Sigmoid colon (tissue), 7 donors: ENCODE measurements around the gene SYNPO2. TPM values are rescaled to one million over a fixed set of nuclear protein-coding genes. Genes with fewer than 3 reads are reported as not detected.
A peak's percentile ranks its signal among the peaks of the same experiment; 100 is the strongest.

ENCODE experiments used
- DNase-seq: peaks from one replicate; pipeline ENCODE4 v3.0.0-alpha.2; 2019
- H3K27ac ChIP-seq, 4 donors: fragments of 200-600 bp; sonication (generic); one replicate each; pipeline ENCODE4 v1.5.1; 2016 to 2019; ENCODE audit warnings: mild to moderate bottlenecking in 1 of 4
- H3K27me3 ChIP-seq, 3 donors: fragments of 200-600 bp; sonication (generic); one replicate each; pipeline ENCODE4 v1.5.1; 2019; ENCODE audit warnings: mild to moderate bottlenecking in 1 of 3
- H3K36me3 ChIP-seq, 4 donors: fragments of 200-600 bp; sonication (generic); one replicate each; pipeline ENCODE4 v1.5.1; 2016 to 2019
- H3K4me1 ChIP-seq, 4 donors: fragments of 200-600 bp; sonication (generic); one replicate each; pipeline ENCODE4 v1.5.1; 2017 to 2019
- H3K4me3 ChIP-seq, 4 donors: fragments of 200-600 bp; sonication (generic); one replicate each; pipeline ENCODE4 v1.5.1; 2017 to 2019; ENCODE audit warnings: mild to moderate bottlenecking in 2 of 4, moderate library complexity in 1 of 4
- H3K9me3 ChIP-seq, 4 donors: fragments of 200-600 bp in 3 of 4; sonication (generic) in 3 of 4; one replicate each; pipeline versions ENCODE4 v1.5.1 to v1.6.1; 2013 to 2019
- CTCF ChIP-seq, 4 experiments: fragments of 450-650 bp in 3 of 4; fragments of 200-600 bp in 1 of 4; IDR thresholded peaks; one replicate each; pipeline ENCODE4 v1.5.1; 2016 to 2019; ENCODE audit warnings: antibody characterized with exemption in 4 of 4, mild to moderate bottlenecking in 3 of 4, moderate library complexity in 2 of 4
- EP300 ChIP-seq, 4 donors: sonication (generic); formaldehyde crosslinking; IDR thresholded peaks; one replicate each; pipeline ENCODE4 v1.6.1; 2017; ENCODE audit warnings: antibody characterized with exemption in 4 of 4
- POLR2A ChIP-seq, 2 donors: fragments of 450-650 bp; IDR thresholded peaks; one replicate each; pipeline ENCODE4 v1.6.1; 2016; ENCODE audit warnings: antibody characterized with exemption in 2 of 2, mild to moderate bottlenecking in 2 of 2, moderate library complexity in 2 of 2
- POLR2AphosphoS5 ChIP-seq, 4 donors: sonication (generic); formaldehyde crosslinking; IDR thresholded peaks; one replicate each; pipeline ENCODE4 v1.6.1; 2017; ENCODE audit warnings: antibody characterized with exemption in 4 of 4
- WGBS, 2 donors: extraction: QIAGEN DNeasy Blood & Tissue Kit; methylation state at CpG; one replicate each; pipeline ENCODE4 v1.1.7; 2013; 5-methylcytosine and 5-hydroxymethylcytosine counted together
- intact Hi-C: fragments of 100-400 bp; cut with DNase I; formaldehyde crosslinking; loops from one replicate; pipeline ENCODE4 v1.15.1; 2023
- polyA plus RNA-seq, 3 donors: library from polyadenylated mRNA; stranded (reverse); fragments of 200-250 nt; gene quantifications; one replicate each; pipeline ENCODE4 v1.2.3, GENCODE V29; 2013
- total RNA-seq, 4 donors: library from RNA; depleted of rRNA; stranded (reverse); fragments of >200 nt; gene quantifications; one replicate each; pipeline ENCODE4 v1.1.0, GENCODE V29; 2016
- donor health status: healthy with polysubstance abuse.
- donor health status: Bipolar disorder and iron deficiency.
- donor health status: healthy.

The SYNPO2 gene
- total and polyA plus RNA-seq, 7 donors, result 2.1 to 1,591 (median 611) TPM

DNA sequence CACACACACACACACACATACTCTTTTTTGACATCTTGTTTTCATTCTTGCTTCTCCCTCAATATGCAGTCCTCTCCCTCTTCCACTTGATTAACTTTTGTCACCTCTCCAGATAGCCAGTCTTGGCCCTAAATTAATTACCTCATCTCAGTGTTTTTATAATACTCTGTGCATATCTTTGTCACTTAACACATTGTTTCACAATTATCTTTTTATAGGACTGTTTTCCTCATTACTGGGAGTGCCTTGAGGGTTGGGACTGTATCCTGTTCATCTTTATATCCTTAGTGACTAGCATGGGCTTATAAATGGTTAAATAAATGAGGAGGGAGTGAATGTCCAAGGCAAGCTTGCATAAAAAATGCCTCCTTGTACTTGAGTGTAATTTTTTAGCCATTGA lies 33.1 kb downstream of the SYNPO2 start:
- H3K27ac ChIP-seq, result peak overlapping the region; percentile 76 to 90 (median 86)
- no peak for DNase-seq
- intact Hi-C loops, result no loop called here
- TF ChIP-seq POLR2AphosphoS5 (IDR thresholded peaks at IDR 0.05), result no peak
- TF ChIP-seq EP300 (IDR thresholded peaks at IDR 0.05), result no peak
- TF ChIP-seq CTCF (IDR thresholded peaks at IDR 0.05), result no peak
- TF ChIP-seq POLR2A (IDR thresholded peaks at IDR 0.05), result no peak
- H3K4me3 ChIP-seq, result peak overlapping the region in 1 of 4 donors; percentile 0
- H3K27me3 ChIP-seq, result no peaks in the 10 kb centered on the region
- no peaks in the 10 kb centered on the region for H3K9me3 ChIP-seq
- peaks cover 0 to 100% (median 87%) of the 10 kb centered on the region in 4 donors for H3K4me1 ChIP-seq
- no peaks in the 10 kb centered on the region for H3K36me3 ChIP-seq

GRCh38 chr4:118923891-118924290 lies 35.2 kb downstream of the SYNPO2 start:
- WGBS, 2 donors, result 60 to 62% methylated on average over 3 of the region's 3 CpGs
- H3K27ac ChIP-seq, result peak overlapping the region; percentile 64 to 90 (median 82)
- no peaks in the 10 kb centered on the region for H3K27me3 ChIP-seq
- H3K4me1 ChIP-seq, result peaks cover 0 to 99% (median 92%) of the 10 kb centered on the region in 4 donors
- TF ChIP-seq POLR2A (IDR thresholded peaks at IDR 0.05) (no peak), POLR2AphosphoS5 (IDR thresholded peaks at IDR 0.05) (no peak), EP300 (IDR thresholded peaks at IDR 0.05) (no peak), CTCF (IDR thresholded peaks at IDR 0.05) (no peak)
- H3K9me3 ChIP-seq, result no peaks in the 10 kb centered on the region
- H3K36me3 ChIP-seq, result no peaks in the 10 kb centered on the region
- DNase-seq, result no peak
- intact Hi-C loops, result no loop called here
- H3K4me3 ChIP-seq, result no peak overlapping the region

DNA sequence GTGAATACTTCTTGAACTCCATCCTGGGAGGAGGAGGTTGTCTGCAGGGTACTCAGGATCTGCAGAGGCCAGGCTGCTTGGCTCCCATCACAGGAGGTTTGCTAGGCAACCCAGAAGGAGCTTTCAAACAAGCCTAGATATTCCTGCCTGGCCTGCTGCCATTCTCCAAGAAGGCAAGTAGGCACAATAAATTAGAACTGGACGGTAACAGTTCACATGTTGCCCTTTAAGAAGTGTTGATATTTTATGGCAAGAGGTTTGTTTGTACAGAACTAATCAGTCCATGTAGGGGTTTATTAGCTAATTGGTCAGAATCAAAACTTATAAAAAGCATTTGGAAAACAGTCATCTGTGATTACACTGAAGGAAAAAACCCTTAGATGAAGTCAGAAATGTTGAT lies 39.3 kb downstream of the SYNPO2 start:
- peak; percentile 93 for DNase-seq

GRCh38 chr4:118930255-118930654 lies 41.6 kb downstream of the SYNPO2 start:
- DNase-seq, result no peak
- WGBS, 2 donors, result 0% methylated on average over 1 of the region's 1 CpG
- TF ChIP-seq CTCF (IDR thresholded peaks at IDR 0.05) (no peak), POLR2A (IDR thresholded peaks at IDR 0.05) (no peak)
- intact Hi-C loops, result no loop called here
- Histone ChIP-seq H3K9me3 (no peaks in the 10 kb centered on the region), H3K27me3 (no peaks in the 10 kb centered on the region), H3K4me1 (peaks cover 0 to 99% (median 79%) of the 10 kb centered on the region in 4 donors), H3K4me3 (no peak overlapping the region), H3K27ac (peak overlapping the region; percentile 26 to 90 (median 79)), H3K36me3 (no peaks in the 10 kb centered on the region)

More for the DNA sequence above, 39.3 kb downstream of the SYNPO2 start:
- no peaks in the 10 kb centered on the region for H3K27me3 ChIP-seq
- H3K27ac ChIP-seq, result peak overlapping the region; percentile 64 to 90 (median 82)
- intact Hi-C loops, result no loop called here
- TF ChIP-seq POLR2AphosphoS5 (IDR thresholded peaks at IDR 0.05) (peak in 3 of 4 donors; percentile 55 to 70 (median 69)), CTCF (IDR thresholded peaks at IDR 0.05) (no peak), POLR2A (IDR thresholded peaks at IDR 0.05) (no peak), EP300 (IDR thresholded peaks at IDR 0.05) (peak in 1 of 4 donors; percentile 3)
- no peaks in the 10 kb centered on the region for H3K36me3 ChIP-seq
- peaks cover 0 to 99% (median 84%) of the 10 kb centered on the region in 4 donors for H3K4me1 ChIP-seq
- 9 to 46% methylated on average over 1 of the region's 1 CpG for WGBS, 2 donors
- no peaks in the 10 kb centered on the region for H3K9me3 ChIP-seq
- no peak overlapping the region for H3K4me3 ChIP-seq

GRCh38 chr4:118931786-118932185 lies 43.1 kb downstream of the SYNPO2 start:
- no peaks in the 10 kb centered on the region for H3K36me3 ChIP-seq
- no peaks in the 10 kb centered on the region for H3K9me3 ChIP-seq
- intact Hi-C loops, result no loop called here
- no peak overlapping the region for H3K4me3 ChIP-seq
- peak overlapping the region; percentile 69 to 90 (median 87) for H3K27ac ChIP-seq
- no peaks in the 10 kb centered on the region for H3K27me3 ChIP-seq
- H3K4me1 ChIP-seq, result peaks cover 0 to 98% (median 69%) of the 10 kb centered on the region in 4 donors
- DNase-seq, result no peak
- 76 to 80% methylated on average over 2 of the region's 2 CpGs for WGBS, 2 donors
- TF ChIP-seq CTCF (IDR thresholded peaks at IDR 0.05), result no peak
- TF ChIP-seq EP300 (IDR thresholded peaks at IDR 0.05), result no peak
- TF ChIP-seq POLR2AphosphoS5 (IDR thresholded peaks at IDR 0.05), result no peak
- TF ChIP-seq POLR2A (IDR thresholded peaks at IDR 0.05), result no peak
